HEK293 (cell line): ENCODE results near the gene TTC23.

Experiments
- CTCF ChIA-PET: fragments of 350-600 bp; formaldehyde crosslinking; extraction: SDS; loops from one replicate; lab custom pipeline; 2021; ENCODE audit warnings: antibody characterized with exemption; lab: Yijun Ruan, JAX
- POLR2A ChIA-PET: fragments of 300-600 bp; formaldehyde crosslinking; extraction: SDS; loops from one replicate; lab custom pipeline; 2020; ENCODE audit warnings: antibody characterized with exemption, inconsistent platforms; lab: Yijun Ruan, JAX
- H3K27ac ChIP-seq: fragments of 200-500 bp; sonication (Bioruptor generic); 2 replicates; pipeline ENCODE4 v1.5.1; 2014; ENCODE audit warnings: low read depth, low read length, control low read depth, inconsistent platforms; ENCODE audit errors: extremely low read depth
- H3K36me3 ChIP-seq, 2 experiments: fragments of 200-500 bp in 1 of 2; sonication (Bioruptor generic) in 1 of 2; 1 replicate in 1 of 2; 2 replicates in 1 of 2; pipeline ENCODE4 v1.5.1; 2014 to 2017; ENCODE audit warnings: inconsistent platforms in 2 of 2, low read length in 2 of 2; ENCODE audit not compliant: control insufficient read depth in 2 of 2, insufficient read depth in 1 of 2
- H3K4me1 ChIP-seq: fragments of 200-500 bp; sonication (Bioruptor generic); 2 replicates; pipeline ENCODE4 v1.5.1; 2014; ENCODE audit warnings: mild to moderate bottlenecking, low read length, inconsistent platforms; ENCODE audit not compliant: control insufficient read depth, insufficient read depth
- H3K4me3 ChIP-seq: 2 replicates; pipeline ENCODE4 v1.5.1; 2011; ENCODE audit warnings: low read depth, mild to moderate bottlenecking, control low read depth, low read length, moderate library complexity
- H3K9me3 ChIP-seq: fragments of 200-500 bp; sonication (Bioruptor generic); 2 replicates; pipeline ENCODE4 v1.5.1; 2014; ENCODE audit warnings: low read depth, low read length, inconsistent platforms; ENCODE audit not compliant: control insufficient read depth, insufficient read depth
- GLIS1 ChIP-seq: fragments of 450-650 bp; formaldehyde crosslinking; IDR thresholded peaks from 2 replicates; pipeline ENCODE4 v1.5.1; 2016; ENCODE audit warnings: missing biosample characterization, missing genetic modification characterization
- KLF17 ChIP-seq: fragments of 450-650 bp; formaldehyde crosslinking; IDR thresholded peaks from 2 replicates; pipeline ENCODE4 v1.5.1; 2016; ENCODE audit warnings: missing biosample characterization, missing genetic modification characterization
- KLF7 ChIP-seq: fragments of 450-650 bp; formaldehyde crosslinking; IDR thresholded peaks from 2 replicates; pipeline ENCODE4 v1.5.1; 2016; ENCODE audit warnings: missing biosample characterization, missing genetic modification characterization, borderline replicate concordance
- PATZ1 ChIP-seq: fragments of 450-650 bp; formaldehyde crosslinking; IDR thresholded peaks from 2 replicates; pipeline ENCODE4 v1.5.1; 2016; ENCODE audit warnings: missing biosample characterization, missing genetic modification characterization
- PRDM4 ChIP-seq: fragments of 450-650 bp; formaldehyde crosslinking; IDR thresholded peaks from 2 replicates; pipeline ENCODE4 v1.5.1; 2017; ENCODE audit warnings: missing biosample characterization, missing genetic modification characterization
- SCRT2 ChIP-seq: fragments of 450-650 bp; formaldehyde crosslinking; IDR thresholded peaks from 2 replicates; pipeline ENCODE4 v1.5.1; 2016; ENCODE audit warnings: missing biosample characterization, missing genetic modification characterization
- TCF7L2 ChIP-seq: IDR thresholded peaks from 2 replicates; pipeline ENCODE4 v1.6.1; 2011; ENCODE audit warnings: low read depth, mild to moderate bottlenecking, inconsistent platforms, low read length, moderate library complexity, borderline replicate concordance
- ZBTB44 ChIP-seq: fragments of 450-650 bp; IDR thresholded peaks from 2 replicates; pipeline ENCODE4 v1.5.1; 2018; ENCODE audit warnings: missing biosample characterization, mild to moderate bottlenecking, missing genetic modification characterization
- ZFHX2 ChIP-seq: fragments of 450-650 bp; formaldehyde crosslinking; conservative IDR thresholded peaks from 2 replicates; pipeline ENCODE4 v1.5.1; 2016; ENCODE audit warnings: missing biosample characterization, missing genetic modification characterization
- ZFP3 ChIP-seq: fragments of 450-650 bp; formaldehyde crosslinking; IDR thresholded peaks from 2 replicates; pipeline ENCODE4 v1.5.1; 2016; ENCODE audit warnings: low read depth, missing biosample characterization, missing genetic modification characterization
- ZNF138 ChIP-seq: fragments of 450-650 bp; formaldehyde crosslinking; IDR thresholded peaks from 2 replicates; pipeline ENCODE4 v1.5.1; 2016; ENCODE audit warnings: missing biosample characterization, missing genetic modification characterization, borderline replicate concordance
- ZNF223 ChIP-seq: fragments of 450-650 bp; formaldehyde crosslinking; IDR thresholded peaks from 2 replicates; pipeline ENCODE4 v1.5.1; 2016; ENCODE audit warnings: missing biosample characterization, missing genetic modification characterization
- ZNF37A ChIP-seq: fragments of 450-650 bp; IDR thresholded peaks from 2 replicates; pipeline ENCODE4 v1.5.1; 2018; ENCODE audit warnings: missing biosample characterization, missing genetic modification characterization
- ZNF449 ChIP-seq: fragments of 450-650 bp; formaldehyde crosslinking; IDR thresholded peaks from 2 replicates; pipeline ENCODE4 v1.5.1; 2017; ENCODE audit warnings: missing biosample characterization, mild to moderate bottlenecking, missing genetic modification characterization, moderate library complexity
- ZNF596 ChIP-seq: fragments of 450-650 bp; IDR thresholded peaks from 2 replicates; pipeline ENCODE4 v1.5.0; 2018; ENCODE audit warnings: missing biosample characterization, mild to moderate bottlenecking, missing genetic modification characterization, moderate library complexity
- ZNF664 ChIP-seq: fragments of 450-650 bp; formaldehyde crosslinking; IDR thresholded peaks from 2 replicates; pipeline ENCODE4 v1.5.1; 2016; ENCODE audit warnings: missing biosample characterization, missing genetic modification characterization
- ZNF76 ChIP-seq: fragments of 450-650 bp; formaldehyde crosslinking; IDR thresholded peaks from 2 replicates; pipeline ENCODE4; 2016; ENCODE audit warnings: low read depth, missing biosample characterization, missing genetic modification characterization, borderline replicate concordance
- ZNF768 ChIP-seq: fragments of 450-650 bp; formaldehyde crosslinking; IDR thresholded peaks from 2 replicates; pipeline ENCODE4 v1.5.1; 2018; ENCODE audit warnings: missing biosample characterization, mild to moderate bottlenecking, missing genetic modification characterization

TTC23 gene

GRCh38 chr15:99092554-99093172 lies 156.7 kb downstream of the TTC23 start (continued):
- TF ChIP-seq ZNF596 (tag by site-specific recombination) (no peak), PRDM4 (tag by site-specific recombination) (no peak), ZNF37A (no peak)

- H3K4me1 ChIP-seq: no peaks in the 10 kb centered on the region
- H3K27ac ChIP-seq: no peak overlapping the region
- no peak overlapping the region for H3K4me3 ChIP-seq
- H3K36me3 ChIP-seq: no peaks in the 10 kb centered on the region
- POLR2A ChIA-PET: interaction anchor here (0.6 kb wide), 1 partner anchor 475 kb away, joined by 3 read pairs; the partner anchor contains the start of gene MEF2A
- CTCF ChIA-PET: interaction anchor here (1.2 to 2.0 kb wide), 5 partner anchors 10 to 649 kb away, joined by 3 to 6 read pairs (median 5); no protein-coding TSS in a partner anchor
- no peaks in the 10 kb centered on the region for H3K9me3 ChIP-seq
- TF ChIP-seq GLIS1: no peak
- TF ChIP-seq KLF17 (tag by site-specific recombination): no peak
- TF ChIP-seq ZNF138 (tag by site-specific recombination): no peak
- TF ChIP-seq ZBTB44 (tag by site-specific recombination): no peak
- TF ChIP-seq ZNF664 (tag by site-specific recombination): no peak
- TF ChIP-seq ZNF449 (tag by site-specific recombination): no peak
- no peak for TF ChIP-seq TCF7L2
- TF ChIP-seq ZNF768 (tag by site-specific recombination): no peak
- no peak for TF ChIP-seq PATZ1 (tag by site-specific recombination)
- no peak for TF ChIP-seq ZNF76 (tag by site-specific recombination)
- no peak for TF ChIP-seq ZFP3
- TF ChIP-seq KLF7 (tag by site-specific recombination): no peak
- TF ChIP-seq SCRT2 (tag by site-specific recombination): no peak
- TF ChIP-seq ZNF223: no peak
- no peak for TF ChIP-seq ZFHX2
Observed at GRCh38 chr15:99090938-99091337, 158.4 kb downstream of the TTC23 start.
